PFSK-1 (cell line): ENCODE data around the gene SLIT3.

ENCODE experiments used
- REST ChIP-seq, 2 experiments: IDR thresholded peaks; 2 replicates each; pipeline versions ENCODE4 v1.6.1 to v1.8.0; 2011 to 2012; ENCODE audit warnings: low read depth in 2 of 2, low read length in 2 of 2, control low read depth in 1 of 2, inconsistent platforms in 1 of 2, mild to moderate bottlenecking in 1 of 2, moderate library complexity in 1 of 2; ENCODE audit not compliant: insufficient read depth in 1 of 2
- SIN3A ChIP-seq: IDR thresholded peaks from 2 replicates; pipeline ENCODE4 v1.6.1; 2012; ENCODE audit warnings: mild to moderate bottlenecking, low read length, moderate library complexity, borderline replicate concordance; ENCODE audit not compliant: insufficient read depth
- TAF1 ChIP-seq: IDR thresholded peaks from 2 replicates; pipeline ENCODE4 v1.6.1; 2012; ENCODE audit warnings: low read length, control low read depth, borderline replicate concordance; ENCODE audit not compliant: insufficient read depth

GRCh38 chr5:169012450-169012849 is 288.5 kb downstream of the SLIT3 start:
- TF ChIP-seq SIN3A (no peak), REST (IDR thresholded peaks at IDR 0.05; ENCODE audit: insufficient read depth in 1 of 2, low read depth in 2 of 2, low read length in 2 of 2) (no peak), TAF1 (no peak)
